OCI-LY7 (cell line): ENCODE results near the gene KCNK16. TPM values are rescaled to one million over a fixed set of nuclear protein-coding genes. Genes with fewer than 3 reads are reported as not detected.

Experiments used
- Bru-seq: library from RNA; stranded (reverse); fragments of 400-500 nt; gene quantifications from one replicate; lab custom pipeline; 2021; lab: Mats Ljungman, UMichigan
- BruChase-seq, 2 experiments: library from RNA; stranded (reverse); fragments of 400-500 nt; gene quantifications; one replicate each; lab custom pipeline; 2021; lab: Mats Ljungman, UMichigan
- BruUV-seq: library from RNA; stranded (reverse); fragments of 400-500 nt; replicated peaks from 2 replicates; lab custom pipeline; 2021; lab: Mats Ljungman, UMichigan
- CTCF ChIA-PET: fragments of 300-600 bp; sonication (Branson Sonifier 250); formaldehyde crosslinking; loops from one replicate; lab custom pipeline; 2022; ENCODE audit warnings: antibody characterized with exemption; ENCODE audit not compliant: unreplicated experiment; lab: Charles Lee
- POLR2A ChIA-PET: fragments of 300-600 bp; sonication (Branson Sonifier 250); formaldehyde crosslinking; loops from one replicate; lab custom pipeline; 2022; ENCODE audit warnings: antibody characterized with exemption; lab: Charles Lee
- DNase-seq: peaks from one replicate; pipeline ENCODE4 v3.0.0-alpha.2; 2015; ENCODE audit warnings: low spot score
- H2AFZ ChIP-seq: fragments of 200-600 bp; sonication (generic), shearing (Covaris generic); 2 replicates; pipeline ENCODE4 v1.6.1; 2014; ENCODE audit warnings: mild to moderate bottlenecking, antibody characterized with exemption, low read length, moderate library complexity
- H3K27ac ChIP-seq: fragments of 200-600 bp; sonication (generic); 2 replicates; pipeline ENCODE4 v1.5.1; 2014; ENCODE audit warnings: mixed run types, low read depth, mild to moderate bottlenecking, moderate library complexity, low read length, inconsistent platforms; ENCODE audit not compliant: poor library complexity, severe bottlenecking
- H3K36me3 ChIP-seq: fragments of 200-600 bp; sonication (generic); 2 replicates; pipeline ENCODE4 v1.6.1; 2014; ENCODE audit warnings: mild to moderate bottlenecking, antibody characterized with exemption, low read length, moderate library complexity, mixed read lengths; ENCODE audit not compliant: insufficient read depth
- H3K4me1 ChIP-seq: fragments of 200-600 bp; sonication (generic); 2 replicates; pipeline ENCODE4 v1.5.1; 2014; ENCODE audit warnings: mild to moderate bottlenecking, low read length; ENCODE audit not compliant: insufficient read depth, poor library complexity, severe bottlenecking
- H3K4me2 ChIP-seq: fragments of 200-600 bp; sonication (generic); 2 replicates; pipeline ENCODE4 v1.6.1; 2014; ENCODE audit warnings: mild to moderate bottlenecking, low read length
- H3K4me3 ChIP-seq: fragments of 200-600 bp; sonication (generic); 2 replicates; pipeline ENCODE4 v1.5.1; 2014; ENCODE audit warnings: mild to moderate bottlenecking, low read depth, low read length; ENCODE audit not compliant: poor library complexity, severe bottlenecking
- H3K79me2 ChIP-seq: fragments of 200-600 bp; sonication (generic); 2 replicates; pipeline ENCODE4 v1.6.1; 2016; ENCODE audit warnings: low read depth, mild to moderate bottlenecking, low read length, moderate library complexity, mixed read lengths; ENCODE audit not compliant: insufficient read depth
- H3K9me2 ChIP-seq: fragments of 200-600 bp; sonication (generic); 2 replicates; pipeline ENCODE4 v1.6.1; 2016; ENCODE audit warnings: mild to moderate bottlenecking, low read length, mixed read lengths; ENCODE audit not compliant: insufficient read depth
- H3K9me3 ChIP-seq: fragments of 200-600 bp; sonication (generic); 2 replicates; pipeline ENCODE4 v1.6.1; 2014; ENCODE audit warnings: mild to moderate bottlenecking, mixed run types, low read length, mixed read lengths
- H4K20me1 ChIP-seq: fragments of 200-600 bp; sonication (generic); 2 replicates; pipeline ENCODE4 v1.6.1; 2014; ENCODE audit warnings: mild to moderate bottlenecking, antibody characterized with exemption, low read length, moderate library complexity, mixed read lengths; ENCODE audit not compliant: insufficient read depth
- CTCF ChIP-seq: fragments of 200-600 bp; sonication (generic); conservative IDR thresholded peaks from 2 replicates; pipeline ENCODE4 v1.5.1; 2014; ENCODE audit warnings: mild to moderate bottlenecking, antibody characterized with exemption, low read length, moderate library complexity, mixed read lengths
- EZH2phosphoT487 ChIP-seq: fragments of 200-600 bp; sonication (generic); IDR thresholded peaks from 2 replicates; pipeline ENCODE4 v1.6.1; 2018; ENCODE audit warnings: low read depth, borderline replicate concordance, mild to moderate bottlenecking, mixed run types, antibody characterized with exemption, low read length, moderate library complexity, mixed read lengths
- intact Hi-C: fragments of 100-400 bp; cut with micrococcal nuclease; formaldehyde crosslinking; loops from one replicate; pipeline ENCODE4 v1.10.0; 2022; ENCODE audit not compliant: unreplicated experiment
- long read RNA-seq: library from polyadenylated mRNA; stranded (forward); transcript quantifications from one replicate; pipeline ENCODE4 v2.0.0, GENCODE V29; 2022
- total RNA-seq, 2 experiments: library from RNA; depleted of rRNA in 1 of 2; stranded (reverse); fragments of >200 nt in 1 of 2; shearing (Covaris generic) in 1 of 2; gene quantifications; 2 replicates each; pipeline ENCODE4 v1.2.3, GENCODE V29; 2014 to 2022

Gene KCNK16
- total RNA-seq (2014; rRNA removed; shearing (Covaris generic)) (not detected in 2 replicates), total RNA-seq (2022) (not detected in 2 replicates), Bru-seq, nascent RNA (not detected), BruChase-seq, experiment 1, labeled RNA remaining after a 6-hour chase (not detected), BruChase-seq, experiment 2, labeled RNA remaining after a 2-hour chase (not detected)
- long read RNA-seq: 0 reads

GRCh38 chr6:39322306-39322850 is at the start of gene KCNK16:
TSS of gene KCNK16 (minus strand) at chr6:39322702. CDS start at chr6:39322540, 162 bp downstream.
- ChIA-PET POLR2A (no interaction called here), CTCF (no interaction called here)
- no peaks in the 10 kb centered on the region for H3K4me1 ChIP-seq
- H3K9me2 ChIP-seq: no peaks in the 10 kb centered on the region
- H3K27ac ChIP-seq: no peak within 1 kb of the TSS
- no TSS peak for BruUV-seq
- no peak within 1 kb of the TSS for H3K4me3 ChIP-seq
- H4K20me1 ChIP-seq: no peaks in the 10 kb centered on the region
- intact Hi-C loops: no loop called here
- no peak for TF ChIP-seq EZH2phosphoT487
- no peak for TF ChIP-seq CTCF
- no peaks in the 10 kb centered on the region for H3K79me2 ChIP-seq
- no peak for DNase-seq
- no peaks in the 10 kb centered on the region for H3K9me3 ChIP-seq
- H3K36me3 ChIP-seq: no peaks in the 10 kb centered on the region
- no peak within 1 kb of the TSS for H3K4me2 ChIP-seq
- no peak within 1 kb of the TSS for H2AFZ ChIP-seq

DNA sequence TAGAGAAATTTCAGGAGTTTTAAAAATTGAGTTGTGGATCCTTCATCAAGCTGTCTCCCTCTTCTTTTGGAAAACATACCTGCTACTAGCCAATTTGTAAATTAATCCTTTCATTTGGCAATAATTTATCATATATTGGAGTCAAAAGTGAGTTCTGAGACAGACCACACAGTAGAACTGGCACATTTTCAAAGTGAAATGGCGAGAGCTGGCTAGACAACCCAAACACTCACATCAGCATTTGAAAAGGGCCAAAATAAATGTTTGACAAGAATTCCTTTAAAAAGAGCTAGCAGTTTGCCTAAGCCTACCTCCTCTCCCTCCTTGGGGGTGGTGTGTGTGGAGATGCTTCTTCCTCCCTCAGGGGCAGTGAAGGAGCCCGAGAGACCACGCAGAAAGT is 47.9 kb upstream of the KCNK16 start:
- no peaks in the 10 kb centered on the region for H3K36me3 ChIP-seq
- H3K4me1 ChIP-seq: no peaks in the 10 kb centered on the region
- ChIA-PET POLR2A (no interaction called here), CTCF (no interaction called here)
- no peaks in the 10 kb centered on the region for H3K79me2 ChIP-seq
- no peak for DNase-seq
- no peak overlapping the region for H2AFZ ChIP-seq
- no peaks in the 10 kb centered on the region for H3K9me3 ChIP-seq
- BruUV-seq: no TSS peak
- no peaks in the 10 kb centered on the region for H3K9me2 ChIP-seq
- intact Hi-C loops: no loop called here
- no peak overlapping the region for H3K4me3 ChIP-seq
- H4K20me1 ChIP-seq: no peaks in the 10 kb centered on the region
- no peak for TF ChIP-seq EZH2phosphoT487
- 0 out of 2 replicates have a peak, but pooled peaks have one; percentile 0 for TF ChIP-seq CTCF
- no peak overlapping the region for H3K4me2 ChIP-seq
- no peak overlapping the region for H3K27ac ChIP-seq

DNA sequence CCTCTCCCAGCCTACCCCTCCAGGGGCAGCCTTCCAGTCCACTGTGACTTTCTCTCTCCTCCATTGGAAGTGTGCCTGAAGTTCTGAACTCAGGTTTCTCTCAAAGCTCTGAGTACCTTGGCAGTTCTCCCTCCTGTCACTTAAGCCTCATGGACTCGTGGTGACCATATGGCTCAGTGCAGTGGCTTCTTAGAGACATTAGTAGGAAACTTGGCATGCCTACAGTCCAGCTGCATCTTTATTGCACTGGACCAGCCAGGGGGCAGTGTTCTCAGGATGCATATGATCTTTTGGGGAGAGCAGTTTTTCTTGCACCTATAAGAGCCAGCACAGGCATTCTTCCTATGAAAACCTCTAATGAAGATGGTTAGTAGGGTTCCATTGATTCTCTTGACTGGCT is 47.5 kb upstream of the KCNK16 start:
- H2AFZ ChIP-seq: no peak overlapping the region
- no peak overlapping the region for H3K27ac ChIP-seq
- DNase-seq: no peak
- no peaks in the 10 kb centered on the region for H3K4me1 ChIP-seq
- H3K9me2 ChIP-seq: no peaks in the 10 kb centered on the region
- POLR2A ChIA-PET: no interaction called here
- H4K20me1 ChIP-seq: no peaks in the 10 kb centered on the region
- H3K36me3 ChIP-seq: no peaks in the 10 kb centered on the region
- H3K79me2 ChIP-seq: no peaks in the 10 kb centered on the region
- no TSS peak for BruUV-seq
- H3K9me3 ChIP-seq: no peaks in the 10 kb centered on the region
- 0 out of 2 replicates have a peak, but pooled peaks have one; percentile 13 for TF ChIP-seq CTCF
- TF ChIP-seq EZH2phosphoT487: no peak
- H3K4me2 ChIP-seq: no peak overlapping the region
- H3K4me3 ChIP-seq: no peak overlapping the region
- intact Hi-C loops: no loop called here
- CTCF ChIA-PET: no interaction called here
